MM.1S (cell line): ENCODE data around the gene CPVL.
"Not testable (repeated sequence)": the region's sequence is repeated elsewhere in the genome, so short reads cannot be mapped to it uniquely, and the experiment has no call there.

Experiments used
- DNase-seq: peaks from one replicate; pipeline ENCODE4 v3.0.0-alpha.2; 2015
- H2AFZ ChIP-seq: fragments of 300-600 bp; sonication (generic); 2 replicates; pipeline ENCODE4 v1.6.0; 2016; ENCODE audit warnings: antibody characterized with exemption, low read length
- H3F3A ChIP-seq: fragments of 300-600 bp; sonication (generic); 2 replicates; pipeline ENCODE4 v1.6.1; 2016; ENCODE audit warnings: mild to moderate bottlenecking, antibody characterized with exemption, low read length, moderate library complexity, mixed read lengths; ENCODE audit not compliant: insufficient read depth
- H3K27ac ChIP-seq: fragments of 300-600 bp; sonication (generic); 2 replicates; pipeline ENCODE4 v1.5.1; 2016; ENCODE audit warnings: mild to moderate bottlenecking, low read length
- H3K27me3 ChIP-seq: fragments of 300-600 bp; sonication (generic); replicated peaks from 2 replicates; pipeline ENCODE4 v1.6.0; 2016; ENCODE audit warnings: low read length; ENCODE audit not compliant: insufficient read depth
- H3K36me3 ChIP-seq: fragments of 300-600 bp; sonication (generic); replicated peaks from 2 replicates; pipeline ENCODE4 v1.6.1; 2016; ENCODE audit warnings: mild to moderate bottlenecking, low read length, mixed read lengths; ENCODE audit not compliant: insufficient read depth
- H3K4me1 ChIP-seq: fragments of 300-600 bp; sonication (generic); 2 replicates; pipeline ENCODE4 v1.6.1; 2016; ENCODE audit warnings: low read length, mixed read lengths
- H3K4me2 ChIP-seq: fragments of 300-600 bp; sonication (generic); 2 replicates; pipeline ENCODE4 v1.6.0; 2016; ENCODE audit warnings: low read depth, low read length
- H3K4me3 ChIP-seq: fragments of 300-600 bp; sonication (generic); 2 replicates; pipeline ENCODE4 v1.5.1; 2016; ENCODE audit warnings: low read length, mixed read lengths
- H3K79me2 ChIP-seq: fragments of 300-600 bp; sonication (generic); 2 replicates; pipeline ENCODE4 v1.6.1; 2016; ENCODE audit warnings: mixed run types, low read length, mixed read lengths
- H3K9ac ChIP-seq: fragments of 300-600 bp; sonication (generic); 2 replicates; pipeline ENCODE4 v1.6.1; 2016; ENCODE audit warnings: low read length, mixed read lengths
- H3K9me2 ChIP-seq: fragments of 300-600 bp; sonication (generic); replicated peaks from 2 replicates; pipeline ENCODE4 v1.6.1; 2016; ENCODE audit warnings: mild to moderate bottlenecking, low read length, mixed read lengths; ENCODE audit not compliant: insufficient read depth
- H3K9me3 ChIP-seq: fragments of 300-600 bp; sonication (generic); replicated peaks from 2 replicates; pipeline ENCODE4 v1.6.1; 2016; ENCODE audit warnings: mild to moderate bottlenecking, low read length, mixed read lengths; ENCODE audit not compliant: insufficient read depth
- H4K20me1 ChIP-seq: fragments of 300-600 bp; sonication (generic); 2 replicates; pipeline ENCODE4 v1.6.1; 2016; ENCODE audit warnings: mild to moderate bottlenecking, low read length, moderate library complexity, mixed read lengths; ENCODE audit not compliant: insufficient read depth
- EZH2 ChIP-seq: fragments of 300-600 bp; sonication (generic); optimal IDR thresholded peaks from 2 replicates; pipeline ENCODE3; 2017; ENCODE audit warnings: low read depth, mild to moderate bottlenecking, antibody characterized with exemption, low read length, mixed read lengths
- EZH2phosphoT487 ChIP-seq: fragments of 300-600 bp; sonication (generic); IDR thresholded peaks from 2 replicates; pipeline ENCODE4 v1.6.1; 2018; ENCODE audit warnings: antibody characterized with exemption, low read length
- TF ChIP-seq, protein P1 (sequence below): fragments of 300-600 bp; sonication (generic); IDR thresholded peaks from 2 replicates; pipeline ENCODE4 v1.5.1; 2016; ENCODE audit warnings: antibody characterized with exemption, low read length, mixed read lengths

CPVL gene

DNA sequence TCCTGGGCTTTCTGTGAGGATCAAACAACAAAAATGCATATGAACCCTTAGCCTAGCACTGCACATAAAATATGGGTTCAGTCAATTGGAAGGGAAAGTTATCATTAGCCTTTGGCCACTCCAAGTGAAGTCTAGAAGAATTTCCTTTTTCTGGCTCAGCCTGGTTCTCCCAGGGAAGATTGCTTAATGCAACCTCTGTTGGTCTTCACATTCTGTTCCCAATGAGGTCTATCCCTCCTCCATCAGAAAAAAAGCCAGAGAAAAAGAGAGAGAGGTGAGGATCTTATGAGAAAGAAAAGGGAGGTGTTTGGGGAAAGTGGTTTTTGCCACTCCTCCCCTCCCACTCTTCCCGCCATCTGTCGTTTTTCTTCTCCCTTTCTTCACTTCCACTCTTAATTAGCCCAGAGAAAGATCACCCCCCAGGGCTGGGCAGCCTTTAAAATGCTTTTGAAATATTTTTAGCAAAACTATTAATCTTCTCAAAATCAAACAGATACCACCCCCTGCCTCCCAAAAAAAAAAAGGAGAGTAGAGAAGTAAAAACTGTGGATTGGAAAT, 31.1 kb downstream of the CPVL start:
- Histone ChIP-seq H3K4me2 (no peak overlapping the region), H3K9ac (no peak overlapping the region), H3K79me2 (no peaks in the 10 kb centered on the region), H3K27me3 (peaks cover 75% of the 10 kb centered on the region), H3F3A (peaks cover 5% of the 10 kb centered on the region; the same call in 1 of the 2 replicates), H3K27ac (no peak overlapping the region), H3K4me1 (peaks cover 10% of the 10 kb centered on the region), H2AFZ (no peak overlapping the region), H3K9me2 (no peaks in the 10 kb centered on the region), H3K9me3 (no peaks in the 10 kb centered on the region), H4K20me1 (0 out of 2 replicates have a peak, but pooled peaks cover 3% of the 10 kb centered on the region), H3K36me3 (no peaks in the 10 kb centered on the region), H3K4me3 (no peak overlapping the region)
- DNase-seq: no peak
- TF ChIP-seq EZH2 (no peak), EZH2phosphoT487 (no peak)
- TF ChIP-seq, protein P1, sequence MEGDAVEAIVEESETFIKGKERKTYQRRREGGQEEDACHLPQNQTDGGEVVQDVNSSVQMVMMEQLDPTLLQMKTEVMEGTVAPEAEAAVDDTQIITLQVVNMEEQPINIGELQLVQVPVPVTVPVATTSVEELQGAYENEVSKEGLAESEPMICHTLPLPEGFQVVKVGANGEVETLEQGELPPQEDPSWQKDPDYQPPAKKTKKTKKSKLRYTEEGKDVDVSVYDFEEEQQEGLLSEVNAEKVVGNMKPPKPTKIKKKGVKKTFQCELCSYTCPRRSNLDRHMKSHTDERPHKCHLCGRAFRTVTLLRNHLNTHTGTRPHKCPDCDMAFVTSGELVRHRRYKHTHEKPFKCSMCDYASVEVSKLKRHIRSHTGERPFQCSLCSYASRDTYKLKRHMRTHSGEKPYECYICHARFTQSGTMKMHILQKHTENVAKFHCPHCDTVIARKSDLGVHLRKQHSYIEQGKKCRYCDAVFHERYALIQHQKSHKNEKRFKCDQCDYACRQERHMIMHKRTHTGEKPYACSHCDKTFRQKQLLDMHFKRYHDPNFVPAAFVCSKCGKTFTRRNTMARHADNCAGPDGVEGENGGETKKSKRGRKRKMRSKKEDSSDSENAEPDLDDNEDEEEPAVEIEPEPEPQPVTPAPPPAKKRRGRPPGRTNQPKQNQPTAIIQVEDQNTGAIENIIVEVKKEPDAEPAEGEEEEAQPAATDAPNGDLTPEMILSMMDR: no peak

DNA sequence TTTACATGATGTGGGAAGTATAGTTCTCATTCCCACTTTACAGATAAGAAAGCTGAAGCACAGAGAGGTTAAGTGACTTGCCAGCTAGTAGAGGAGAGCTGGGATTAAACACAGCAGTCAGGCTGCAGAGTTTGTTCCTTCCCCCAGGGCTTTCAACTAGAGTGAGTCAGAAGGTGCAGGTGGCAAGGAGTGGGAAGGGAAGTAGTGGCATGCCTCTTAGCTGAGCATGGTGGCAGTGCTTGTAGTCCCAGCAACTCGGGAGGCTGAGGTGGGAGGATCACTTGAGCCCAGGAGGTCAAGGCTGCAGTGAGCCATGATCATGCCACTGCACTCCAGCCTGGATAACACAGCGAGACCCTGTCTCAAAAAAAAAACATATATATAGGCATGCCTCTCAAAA, 32.1 kb downstream of the CPVL start:
- H3K27ac ChIP-seq, H3K36me3 ChIP-seq, H3K4me3 ChIP-seq, H3K9ac ChIP-seq, H4K20me1 ChIP-seq, H3K9me2 ChIP-seq, H3K79me2 ChIP-seq, H3K4me2 ChIP-seq, DNase-seq, H3F3A ChIP-seq, H3K9me3 ChIP-seq, H2AFZ ChIP-seq: not testable (repeated sequence)
- Histone ChIP-seq H3K27me3 (peaks cover 84% of the 10 kb centered on the region), H3K4me1 (peaks cover 10% of the 10 kb centered on the region)

DNA sequence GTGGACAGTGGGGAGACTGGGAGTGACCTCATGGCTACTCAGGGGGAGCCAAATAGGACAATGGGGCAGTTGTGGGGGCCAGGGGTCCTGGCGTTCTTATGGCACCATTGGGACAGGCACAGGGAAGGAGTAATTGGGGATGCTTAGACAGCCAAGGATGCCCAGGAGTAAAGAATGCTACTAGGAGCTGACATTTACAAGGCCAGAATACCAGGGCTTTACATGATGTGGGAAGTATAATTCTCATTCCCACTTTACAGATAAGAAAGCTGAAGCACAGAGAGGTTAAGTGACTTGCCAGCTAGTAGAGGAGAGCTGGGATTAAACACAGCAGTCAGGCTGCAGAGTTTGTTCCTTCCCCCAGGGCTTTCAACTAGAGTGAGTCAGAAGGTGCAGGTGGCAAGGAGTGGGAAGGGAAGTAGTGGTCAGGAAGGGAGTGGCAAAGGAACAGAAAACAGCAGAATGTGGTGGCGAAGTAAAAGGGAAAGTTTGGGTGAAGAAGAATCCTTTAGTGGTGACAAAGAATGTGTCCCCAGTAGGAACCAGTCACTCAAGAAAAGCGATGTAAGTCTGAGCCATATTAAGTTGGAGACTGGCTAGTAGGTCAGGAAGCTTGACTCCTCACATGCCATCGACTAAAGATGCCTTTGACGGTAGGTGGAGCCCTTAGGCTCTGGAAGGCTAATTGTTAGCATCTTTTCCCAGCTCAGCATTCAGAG, 32.8 kb downstream of the CPVL start:
- H3K79me2 ChIP-seq: no peaks in the 10 kb centered on the region
- H3K4me2 ChIP-seq: no peak overlapping the region
- no peaks in the 10 kb centered on the region for H3K36me3 ChIP-seq
- H2AFZ ChIP-seq: no peak overlapping the region
- TF ChIP-seq, protein P1: peak; percentile 45
- TF ChIP-seq EZH2: no peak
- H4K20me1 ChIP-seq: 0 out of 2 replicates have a peak, but pooled peaks cover 3% of the 10 kb centered on the region
- peak; percentile 82 for DNase-seq
- H3K4me1 ChIP-seq: peaks cover 10% of the 10 kb centered on the region
- peaks cover 5% of the 10 kb centered on the region; the same call in 1 of the 2 replicates for H3F3A ChIP-seq
- H3K4me3 ChIP-seq: no peak overlapping the region
- H3K9ac ChIP-seq: no peak overlapping the region
- H3K9me3 ChIP-seq: no peaks in the 10 kb centered on the region
- no peak overlapping the region for H3K27ac ChIP-seq
- no peaks in the 10 kb centered on the region for H3K9me2 ChIP-seq
- peaks cover 84% of the 10 kb centered on the region for H3K27me3 ChIP-seq

DNA sequence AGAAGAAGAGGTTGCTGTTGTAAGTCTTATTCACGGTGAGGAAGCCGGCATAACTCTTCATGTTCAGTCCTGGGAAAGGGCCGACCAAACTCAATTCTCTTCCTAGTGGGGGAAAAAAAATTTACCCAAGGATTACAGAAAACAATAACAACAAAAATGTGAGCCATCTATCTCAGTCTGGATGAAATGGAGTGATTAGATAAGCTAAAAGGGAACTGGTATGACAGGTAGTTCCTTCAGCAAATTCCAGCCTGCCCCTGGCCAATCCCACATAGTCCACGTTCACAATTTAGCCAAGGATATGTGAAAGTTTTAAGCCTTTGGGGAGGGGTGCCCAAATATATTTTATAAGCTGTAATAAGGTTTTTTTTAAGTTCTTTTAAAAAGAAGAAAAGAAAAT, 33.6 kb downstream of the CPVL start:
- H2AFZ ChIP-seq: no peak overlapping the region

More for the DNA sequence above, 33.6 kb downstream of the CPVL start:
- peaks cover 5% of the 10 kb centered on the region; the same call in 1 of the 2 replicates for H3F3A ChIP-seq
- no peak overlapping the region for H3K27ac ChIP-seq
- H3K27me3 ChIP-seq: peaks cover 76% of the 10 kb centered on the region
- no peak overlapping the region for H3K4me2 ChIP-seq
- no peak for TF ChIP-seq EZH2
- TF ChIP-seq, protein P1: no peak
- TF ChIP-seq EZH2phosphoT487: no peak
- H3K36me3 ChIP-seq: no peaks in the 10 kb centered on the region
- H3K9me2 ChIP-seq: no peaks in the 10 kb centered on the region
- H3K9me3 ChIP-seq: no peaks in the 10 kb centered on the region
- peaks cover 10% of the 10 kb centered on the region for H3K4me1 ChIP-seq
- H3K4me3 ChIP-seq: no peak overlapping the region
- H3K9ac ChIP-seq: no peak overlapping the region
- DNase-seq: no peak
- 0 out of 2 replicates have a peak, but pooled peaks cover 3% of the 10 kb centered on the region for H4K20me1 ChIP-seq
- no peaks in the 10 kb centered on the region for H3K79me2 ChIP-seq
